PFSK-1 (cell line): ENCODE results near the gene MROH2B.

Experiments
- FOXP2 ChIP-seq: optimal IDR thresholded peaks from 2 replicates; pipeline ENCODE3; 2011; ENCODE audit warnings: borderline replicate concordance, control low read depth, inconsistent platforms; ENCODE audit not compliant: insufficient read depth; ENCODE audit errors: extremely low read length, extremely low read depth
- POLR2AphosphoS5 ChIP-seq: IDR thresholded peaks from 2 replicates; pipeline ENCODE4 v1.6.1; 2012; ENCODE audit warnings: low read depth, mild to moderate bottlenecking, control low read depth, low read length, moderate library complexity
- SIN3A ChIP-seq: IDR thresholded peaks from 2 replicates; pipeline ENCODE4 v1.6.1; 2012; ENCODE audit warnings: mild to moderate bottlenecking, low read length, moderate library complexity, borderline replicate concordance; ENCODE audit not compliant: insufficient read depth
- TAF1 ChIP-seq: IDR thresholded peaks from 2 replicates; pipeline ENCODE4 v1.6.1; 2012; ENCODE audit warnings: low read length, control low read depth, borderline replicate concordance; ENCODE audit not compliant: insufficient read depth
- TF ChIP-seq, protein P1 (sequence below), 2 experiments: IDR thresholded peaks; 2 replicates each; pipeline versions ENCODE4 v1.6.1 to v1.8.0; 2011 to 2012; ENCODE audit warnings: low read depth in 2 of 2, low read length in 2 of 2, control low read depth in 1 of 2, inconsistent platforms in 1 of 2, mild to moderate bottlenecking in 1 of 2, moderate library complexity in 1 of 2; ENCODE audit not compliant: insufficient read depth in 1 of 2

MROH2B gene

DNA sequence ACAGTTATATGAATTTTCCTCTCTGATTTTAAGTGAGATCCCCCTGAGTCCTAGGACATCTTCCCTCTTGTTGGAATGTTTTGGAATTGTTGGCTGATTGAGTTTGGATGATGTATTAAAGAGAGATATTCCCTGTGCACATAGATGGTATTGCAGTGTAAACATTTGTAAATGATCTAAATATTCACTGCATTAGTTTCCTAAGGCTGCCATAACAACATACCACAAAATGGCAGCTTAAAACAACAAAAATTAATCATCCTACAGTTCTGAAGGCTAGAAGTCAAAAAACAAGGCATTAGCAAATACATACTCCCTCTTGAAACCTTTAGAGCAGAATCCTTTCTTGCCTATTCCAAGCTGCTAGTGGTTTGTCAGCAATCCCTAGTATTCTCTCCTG lies 38.0 kb upstream of the MROH2B start:
- TF ChIP-seq SIN3A (no peak), POLR2AphosphoS5 (no peak), FOXP2 (no peak), TAF1 (no peak)
- TF ChIP-seq, protein P1, sequence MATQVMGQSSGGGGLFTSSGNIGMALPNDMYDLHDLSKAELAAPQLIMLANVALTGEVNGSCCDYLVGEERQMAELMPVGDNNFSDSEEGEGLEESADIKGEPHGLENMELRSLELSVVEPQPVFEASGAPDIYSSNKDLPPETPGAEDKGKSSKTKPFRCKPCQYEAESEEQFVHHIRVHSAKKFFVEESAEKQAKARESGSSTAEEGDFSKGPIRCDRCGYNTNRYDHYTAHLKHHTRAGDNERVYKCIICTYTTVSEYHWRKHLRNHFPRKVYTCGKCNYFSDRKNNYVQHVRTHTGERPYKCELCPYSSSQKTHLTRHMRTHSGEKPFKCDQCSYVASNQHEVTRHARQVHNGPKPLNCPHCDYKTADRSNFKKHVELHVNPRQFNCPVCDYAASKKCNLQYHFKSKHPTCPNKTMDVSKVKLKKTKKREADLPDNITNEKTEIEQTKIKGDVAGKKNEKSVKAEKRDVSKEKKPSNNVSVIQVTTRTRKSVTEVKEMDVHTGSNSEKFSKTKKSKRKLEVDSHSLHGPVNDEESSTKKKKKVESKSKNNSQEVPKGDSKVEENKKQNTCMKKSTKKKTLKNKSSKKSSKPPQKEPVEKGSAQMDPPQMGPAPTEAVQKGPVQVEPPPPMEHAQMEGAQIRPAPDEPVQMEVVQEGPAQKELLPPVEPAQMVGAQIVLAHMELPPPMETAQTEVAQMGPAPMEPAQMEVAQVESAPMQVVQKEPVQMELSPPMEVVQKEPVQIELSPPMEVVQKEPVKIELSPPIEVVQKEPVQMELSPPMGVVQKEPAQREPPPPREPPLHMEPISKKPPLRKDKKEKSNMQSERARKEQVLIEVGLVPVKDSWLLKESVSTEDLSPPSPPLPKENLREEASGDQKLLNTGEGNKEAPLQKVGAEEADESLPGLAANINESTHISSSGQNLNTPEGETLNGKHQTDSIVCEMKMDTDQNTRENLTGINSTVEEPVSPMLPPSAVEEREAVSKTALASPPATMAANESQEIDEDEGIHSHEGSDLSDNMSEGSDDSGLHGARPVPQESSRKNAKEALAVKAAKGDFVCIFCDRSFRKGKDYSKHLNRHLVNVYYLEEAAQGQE (IDR thresholded peaks at IDR 0.05; ENCODE audit: insufficient read depth in 1 of 2, low read depth in 2 of 2, low read length in 2 of 2), result no peak

DNA sequence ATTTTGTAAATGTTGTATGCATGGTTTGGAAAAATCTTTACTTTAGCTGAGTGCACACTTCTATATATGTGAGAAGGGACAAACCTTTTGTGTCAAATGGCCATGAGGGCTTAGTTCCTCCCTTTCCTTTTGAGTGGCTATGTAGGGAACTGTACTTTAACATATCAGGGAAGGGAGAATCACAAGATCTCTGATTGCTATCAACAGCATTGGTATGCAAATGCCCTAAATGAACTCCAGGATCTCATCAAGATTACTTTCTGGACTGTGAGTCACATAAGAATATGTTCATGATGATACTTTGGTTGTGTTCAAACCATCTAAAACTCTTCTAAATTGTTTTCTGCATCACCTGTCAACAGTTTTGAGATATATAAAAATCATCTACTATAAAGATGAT lies 31.2 kb upstream of the MROH2B start:
- no peak for TF ChIP-seq SIN3A
- TF ChIP-seq, protein P1 (IDR thresholded peaks at IDR 0.05; ENCODE audit: insufficient read depth in 1 of 2, low read depth in 2 of 2, low read length in 2 of 2), result no peak
- no peak for TF ChIP-seq POLR2AphosphoS5
- TF ChIP-seq FOXP2, result no peak
- TF ChIP-seq TAF1, result no peak

DNA sequence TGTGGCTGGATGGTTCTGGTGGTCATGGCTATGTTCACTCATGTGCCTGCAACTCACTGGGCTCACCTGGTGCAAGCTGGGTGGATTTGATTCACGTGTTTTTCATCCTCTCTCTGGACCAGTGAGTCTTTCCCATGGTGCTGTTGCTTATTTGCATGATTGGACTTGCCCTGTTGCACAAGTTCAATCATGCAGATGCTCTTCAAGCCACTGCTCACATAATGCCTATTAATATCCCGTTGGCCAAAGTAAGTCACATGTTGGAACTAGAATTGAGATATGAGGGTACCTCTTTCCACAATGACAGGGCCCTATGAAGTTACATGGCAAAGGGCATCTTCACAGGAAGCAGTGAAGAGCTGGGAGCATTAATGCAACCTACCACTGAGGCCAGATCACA lies 26.5 kb upstream of the MROH2B start:
- TF ChIP-seq SIN3A, result no peak
- TF ChIP-seq FOXP2, result no peak
- TF ChIP-seq, protein P1 (IDR thresholded peaks at IDR 0.05; ENCODE audit: insufficient read depth in 1 of 2, low read depth in 2 of 2, low read length in 2 of 2), result no peak
- TF ChIP-seq POLR2AphosphoS5, result no peak
- TF ChIP-seq TAF1, result no peak

DNA sequence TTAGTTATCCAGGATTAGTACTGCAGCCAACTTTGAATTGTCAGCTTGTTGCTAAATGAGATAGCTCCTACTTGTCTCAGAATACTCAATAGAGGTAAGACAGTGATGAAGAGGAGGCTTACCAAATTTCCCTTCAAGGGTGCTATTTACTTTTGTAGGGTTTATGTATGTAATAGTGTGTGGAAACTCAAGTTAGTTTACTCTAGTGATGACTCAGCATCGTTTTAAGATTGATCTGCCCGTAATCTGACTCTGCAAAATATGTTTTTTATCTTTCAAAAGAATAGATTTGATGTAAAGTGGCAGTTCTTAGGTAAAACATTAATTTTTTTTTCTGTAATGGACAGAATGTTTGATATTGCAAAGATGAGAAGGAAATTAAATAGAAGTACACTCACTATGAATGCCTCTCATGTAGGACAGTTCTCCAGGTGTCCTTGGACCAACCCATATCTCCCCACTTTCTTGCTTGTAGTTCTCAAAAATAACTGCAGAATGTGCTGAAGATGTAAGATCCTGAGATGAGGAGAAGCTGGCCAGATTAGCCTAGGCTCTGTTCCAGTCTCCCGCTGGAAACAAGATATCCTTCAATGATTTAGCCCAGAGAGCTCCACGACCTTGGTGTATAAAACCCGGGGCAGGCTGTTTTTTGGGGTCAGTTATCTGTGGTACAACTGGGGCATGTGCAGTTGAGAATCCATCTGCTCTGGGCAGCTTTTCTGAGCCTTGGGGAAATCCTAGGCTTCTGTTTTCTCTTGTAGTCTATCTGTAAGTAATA lies 24.4 kb upstream of the MROH2B start:
- TF ChIP-seq SIN3A (no peak), POLR2AphosphoS5 (no peak), TAF1 (no peak), FOXP2 (no peak)
- TF ChIP-seq, protein P1 (IDR thresholded peaks at IDR 0.05; ENCODE audit: insufficient read depth in 1 of 2, low read depth in 2 of 2, low read length in 2 of 2), result no peak
